IMR-90 (cell line): ENCODE data around the gene ZNF467. TPM values are rescaled to one million over a fixed set of nuclear protein-coding genes. Genes with fewer than 3 reads are reported as not detected.

Experiments used
- ATAC-seq: fragments of 200-7000 bp; cut with Tn5 transposase; 2 replicates; pipeline ENCODE4 v1.9.1; 2020; ENCODE audit warnings: low read depth, mild to moderate bottlenecking, moderate library complexity
- BruUV-seq: library from RNA; stranded (reverse); fragments of 400-500 nt; replicated peaks from 2 replicates; lab custom pipeline; 2021; lab: Mats Ljungman, UMichigan
- CTCF ChIA-PET: fragments of 300-600 bp; formaldehyde crosslinking; extraction: SDS; loops from one replicate; lab custom pipeline; 2021; ENCODE audit warnings: antibody characterized with exemption; lab: Yijun Ruan, JAX
- POLR2A ChIA-PET: fragments of 300-600 bp; sonication (Branson Sonifier 250); formaldehyde crosslinking; loops from one replicate; lab custom pipeline; 2022; ENCODE audit warnings: antibody characterized with exemption; ENCODE audit not compliant: unreplicated experiment; lab: Charles Lee
- DNase-seq: peaks from one replicate; pipeline ENCODE4 v3.0.0; 2013
- H2AFZ ChIP-seq: replicated peaks from 2 replicates; pipeline ENCODE3; 2013; ENCODE audit warnings: low read length, mild to moderate bottlenecking; ENCODE audit not compliant: poor library complexity
- H2AK5ac ChIP-seq: 2 replicates; pipeline ENCODE4 v1.6.1; 2013; ENCODE audit warnings: low read depth, low read length, inconsistent platforms
- H2AK9ac ChIP-seq: replicated peaks from 2 replicates; pipeline ENCODE3; 2013; ENCODE audit warnings: mild to moderate bottlenecking, low read depth, low read length, moderate library complexity; ENCODE audit not compliant: poor library complexity
- H2BK120ac ChIP-seq: 2 replicates; pipeline ENCODE4 v1.6.1; 2013; ENCODE audit warnings: low read depth, low read length, inconsistent platforms
- H2BK15ac ChIP-seq: 3 replicates; pipeline ENCODE4 v1.6.1; 2013; ENCODE audit warnings: low read depth, low read length, inconsistent platforms
- H2BK20ac ChIP-seq: 2 replicates; pipeline ENCODE4 v1.6.1; 2013; ENCODE audit warnings: low read depth, mild to moderate bottlenecking, inconsistent platforms, low read length, moderate library complexity
- H2BK5ac ChIP-seq: 2 replicates; pipeline ENCODE4 v1.6.1; 2013; ENCODE audit warnings: mild to moderate bottlenecking, low read depth, low read length, inconsistent platforms; ENCODE audit not compliant: poor library complexity, severe bottlenecking
- H3K14ac ChIP-seq: replicated peaks from 2 replicates; pipeline ENCODE4 v1.6.1; 2013; ENCODE audit warnings: low read depth, low read length, inconsistent platforms
- H3K18ac ChIP-seq: 2 replicates; pipeline ENCODE4 v1.6.1; 2013; ENCODE audit warnings: low read depth, low read length, control low read depth
- H3K23ac ChIP-seq: 2 replicates; pipeline ENCODE4 v1.6.1; 2013; ENCODE audit warnings: low read depth, low read length, inconsistent platforms
- H3K27ac ChIP-seq: 2 replicates; pipeline ENCODE4 v1.5.1; 2013; ENCODE audit warnings: mild to moderate bottlenecking, control low read depth, low read length; ENCODE audit not compliant: insufficient read depth
- H3K27me3 ChIP-seq: 2 replicates; pipeline ENCODE4 v1.6.1; 2013; ENCODE audit warnings: low read length; ENCODE audit not compliant: control insufficient read depth, insufficient read depth
- H3K36me3 ChIP-seq: 2 replicates; pipeline ENCODE4 v1.6.1; 2013; ENCODE audit warnings: low read length, mixed read lengths; ENCODE audit not compliant: control insufficient read depth, insufficient read depth
- H3K4ac ChIP-seq: 2 replicates; pipeline ENCODE4 v1.6.1; 2013; ENCODE audit warnings: low read depth, low read length, inconsistent platforms
- H3K4me1 ChIP-seq: 2 replicates; pipeline ENCODE4 v1.6.1; 2013; ENCODE audit warnings: low read length, mixed read lengths; ENCODE audit not compliant: control insufficient read depth, insufficient read depth
- H3K4me2 ChIP-seq: 2 replicates; pipeline ENCODE4 v1.6.1; 2013; ENCODE audit warnings: low read depth, mild to moderate bottlenecking, control low read depth, low read length, moderate library complexity
- H3K4me3 ChIP-seq: 2 replicates; pipeline ENCODE4 v1.5.1; 2013; ENCODE audit warnings: low read depth, mild to moderate bottlenecking, control low read depth, low read length, moderate library complexity; ENCODE audit not compliant: insufficient read depth
- H3K56ac ChIP-seq: 2 replicates; pipeline ENCODE4 v1.6.1; 2013; ENCODE audit warnings: low read length, inconsistent platforms; ENCODE audit not compliant: insufficient read depth; ENCODE audit errors: extremely low read depth
- H3K79me1 ChIP-seq, 2 experiments: 2 replicates each; pipeline ENCODE4 v1.6.1; 2013; ENCODE audit warnings: low read length in 2 of 2, inconsistent platforms in 1 of 2, low read depth in 1 of 2
- H3K9ac ChIP-seq: 2 replicates; pipeline ENCODE4 v1.6.1; 2013; ENCODE audit warnings: low read depth, low read length, control low read depth
- H3K9me1 ChIP-seq: 2 replicates; pipeline ENCODE4 v1.6.1; 2013; ENCODE audit warnings: low read length, inconsistent platforms; ENCODE audit not compliant: insufficient read depth
- H3K9me3 ChIP-seq: 2 replicates; pipeline ENCODE4 v1.6.1; 2013; ENCODE audit warnings: low read length; ENCODE audit not compliant: control insufficient read depth, insufficient read depth
- H4K20me1 ChIP-seq: 2 replicates; pipeline ENCODE4 v1.6.1; 2013; ENCODE audit warnings: low read length, inconsistent platforms; ENCODE audit not compliant: insufficient read depth
- H4K5ac ChIP-seq: 2 replicates; pipeline ENCODE4 v1.6.1; 2013; ENCODE audit warnings: mild to moderate bottlenecking, low read depth, low read length, control low read depth
- H4K8ac ChIP-seq, 2 experiments: 2 replicates each; pipeline ENCODE4 v1.6.1; 2013; ENCODE audit warnings: low read depth in 2 of 2, low read length in 2 of 2, control low read depth in 1 of 2, inconsistent platforms in 1 of 2
- H4K91ac ChIP-seq: 2 replicates; pipeline ENCODE4 v1.6.1; 2013; ENCODE audit warnings: low read depth, low read length, inconsistent platforms; ENCODE audit not compliant: insufficient read depth
- BHLHE40 ChIP-seq: fragments of 150-350 bp; IDR thresholded peaks from 2 replicates; pipeline ENCODE4 v1.6.1; 2016; ENCODE audit warnings: mild to moderate bottlenecking, low read depth, low read length
- CEBPB ChIP-seq: IDR thresholded peaks from 2 replicates; pipeline ENCODE4 v1.6.1; 2012; ENCODE audit warnings: low read depth, low read length, improper control_type of control experiment
- CHD1 ChIP-seq: IDR thresholded peaks from 2 replicates; pipeline ENCODE4 v1.6.1; 2012; ENCODE audit warnings: low read depth, low read length, improper control_type of control experiment
- CTCF ChIP-seq: conservative IDR thresholded peaks from 2 replicates; pipeline ENCODE4 v1.5.1; 2012; ENCODE audit warnings: mild to moderate bottlenecking, low read depth, low read length, improper control_type of control experiment
- ELK1 ChIP-seq: fragments of 150-350 bp; IDR thresholded peaks from 2 replicates; pipeline ENCODE4 v1.6.1; 2016; ENCODE audit warnings: low read depth, mild to moderate bottlenecking, low read length, moderate library complexity, borderline replicate concordance
- FOS ChIP-seq: fragments of 150-350 bp; IDR thresholded peaks from 2 replicates; pipeline ENCODE4 v1.6.1; 2016; ENCODE audit warnings: low read depth, low read length
- MAFK ChIP-seq: IDR thresholded peaks from 2 replicates; pipeline ENCODE4 v1.6.1; 2012; ENCODE audit warnings: low read depth, low read length, improper control_type of control experiment
- MAZ ChIP-seq: IDR thresholded peaks from 2 replicates; pipeline ENCODE4 v1.6.1; 2012; ENCODE audit warnings: low read depth, mild to moderate bottlenecking, low read length, improper control_type of control experiment, moderate library complexity, borderline replicate concordance
- MXI1 ChIP-seq: IDR thresholded peaks from 2 replicates; pipeline ENCODE4 v1.6.1; 2012; ENCODE audit warnings: low read depth, mild to moderate bottlenecking, low read length, moderate library complexity, borderline replicate concordance
- NFE2L2 ChIP-seq: fragments of 150-350 bp; IDR thresholded peaks from 2 replicates; pipeline ENCODE4 v1.6.1; 2016; ENCODE audit warnings: low read depth, mild to moderate bottlenecking, low read length
- POLR2A ChIP-seq: IDR thresholded peaks from 2 replicates; pipeline ENCODE4 v1.6.1; 2012; ENCODE audit warnings: mild to moderate bottlenecking, low read depth, low read length
- RAD21 ChIP-seq: IDR thresholded peaks from 2 replicates; pipeline ENCODE4 v1.6.1; 2012; ENCODE audit warnings: low read length, improper control_type of control experiment
- RCOR1 ChIP-seq: IDR thresholded peaks from 2 replicates; pipeline ENCODE4 v1.6.1; 2012; ENCODE audit warnings: mild to moderate bottlenecking, low read length, improper control_type of control experiment; ENCODE audit not compliant: insufficient replicate concordance
- RFX5 ChIP-seq: IDR thresholded peaks from 2 replicates; pipeline ENCODE4 v1.8.0; 2012; ENCODE audit warnings: low read depth, mild to moderate bottlenecking, low read length, moderate library complexity
- SMC3 ChIP-seq: fragments of 150-350 bp; IDR thresholded peaks from 2 replicates; pipeline ENCODE4 v1.6.1; 2016; ENCODE audit warnings: low read depth, mild to moderate bottlenecking, antibody characterized with exemption, low read length, moderate library complexity
- USF2 ChIP-seq: fragments of 150-350 bp; IDR thresholded peaks from 2 replicates; pipeline ENCODE4 v1.6.1; 2017; ENCODE audit warnings: mild to moderate bottlenecking, antibody characterized with exemption, low read length, low read depth
- WGBS, 2 experiments: methylation state at CpG; one replicate each; pipeline versions ENCODE4 v1.1.5 to v1.1.7; 2013; ENCODE audit warnings: missing lambda C conversion rate in 2 of 2; ENCODE audit not compliant: insufficient read length in 1 of 2; ENCODE audit errors: extremely low coverage in 2 of 2; 5-methylcytosine and 5-hydroxymethylcytosine counted together
- dilution Hi-C: fragments of 300-500 bp; cut with HindIII; formaldehyde crosslinking; loops from one replicate; pipeline ENCODE4 v1.14.3; 2018; ENCODE audit warnings: low sequenced_read_pairs; ENCODE audit not compliant: unreplicated experiment
- in situ Hi-C: fragments of 300-500 bp; cut with MboI; formaldehyde crosslinking; loops from 3 replicates; pipeline ENCODE4 v1.14.3; 2019; ENCODE audit warnings: low sequenced_read_pairs, inconsistent platforms, mixed read lengths
- intact Hi-C: fragments of 100-400 bp; cut with micrococcal nuclease; formaldehyde crosslinking; loops from 2 replicates; pipeline ENCODE4 v1.10.0; 2022
- polyA plus RNA-seq, 3 experiments: library from polyadenylated mRNA; depleted of rRNA; stranded (reverse); fragments of >200 nt; gene quantifications; 2 replicates each; pipeline ENCODE4 v1.2.3, GENCODE V29; 2012; ENCODE audit warnings: low replicate concordance in 1 of 3
- total RNA-seq: library from RNA; depleted of rRNA; stranded (reverse); fragments of >200 nt; gene quantifications from 2 replicates; pipeline ENCODE4 v1.2.3, GENCODE V29; 2012

Gene ZNF467
- total and polyA plus RNA-seq, 2 of the 4 experiments (the other 2 are of a cell fraction): 0.67 TPM; not detected in 1

- Histone ChIP-seq H3K9me1 (no peaks in the 10 kb centered on the region; the same call in 1 of the 2 replicates), H2AK5ac (no peak overlapping the region), H3K56ac (no peak overlapping the region), H3K4me2 (no peak overlapping the region), H2AFZ (no peak overlapping the region), H3K23ac (no peak overlapping the region), H3K27me3 (peaks cover 1% of the 10 kb centered on the region; the same call in 1 of the 2 replicates), H2AK9ac (no peak overlapping the region), H3K18ac (no peak overlapping the region), H4K91ac (no peak overlapping the region), H3K36me3 (peaks cover 32% of the 10 kb centered on the region), H4K5ac (no peak overlapping the region), H3K4ac (no peak overlapping the region), H4K8ac (no peak overlapping the region), H3K14ac (no peak overlapping the region), H3K9ac (no peak overlapping the region), H3K4me1 (no peaks in the 10 kb centered on the region), H3K4me3 (no peak overlapping the region), H3K79me1 (no peaks in the 10 kb centered on the region), H2BK120ac (no peak overlapping the region), H4K20me1 (no peaks in the 10 kb centered on the region), H2BK15ac (no peak overlapping the region), H3K27ac (no peak overlapping the region), H2BK5ac (no peak overlapping the region), H3K9me3 (no peaks in the 10 kb centered on the region), H2BK20ac (no peak overlapping the region)
- 100% methylated on average over 2 of the region's 7 CpGs; no CpG with 5 or more reads in 1 of the 2 experiments for WGBS, 2 experiments
- dilution Hi-C loops: no loop called here
- DNase-seq (no peak), ATAC-seq (no peak)
- BruUV-seq: no TSS peak
- in situ Hi-C loops: no loop called here
- intact Hi-C loops: no loop called here
- TF ChIP-seq ELK1: no peak
- TF ChIP-seq MAFK: no peak
- no peak for TF ChIP-seq SMC3
- no peak for TF ChIP-seq POLR2A
- TF ChIP-seq RCOR1: no peak
- TF ChIP-seq CTCF: no peak
- TF ChIP-seq MAZ: no peak
- TF ChIP-seq CHD1: no peak
- TF ChIP-seq MXI1: no peak
- no peak for TF ChIP-seq RAD21
- TF ChIP-seq USF2: no peak
- no peak for TF ChIP-seq CEBPB
- no peak for TF ChIP-seq FOS
- TF ChIP-seq BHLHE40: no peak
- TF ChIP-seq RFX5: no peak
- TF ChIP-seq NFE2L2: no peak
- ChIA-PET POLR2A (no interaction called here), CTCF (interaction anchor here (1.0 kb wide), 1 partner anchor 10 kb away, joined by 5 read pairs; no protein-coding TSS in a partner anchor)
Measured at GRCh38 chr7:149732611-149733010, 40.8 kb downstream of the ZNF467 start.
